T1000 (cell line): ENCODE results near the gene LITAF.
"Not testable (repeated sequence)": the region's sequence is repeated elsewhere in the genome, so short reads cannot be mapped to it uniquely, and the experiment has no call there.

Source experiments
- DNase-seq: peaks from one replicate; lab custom pipeline; 2025; ENCODE audit warnings: mixed read lengths; lab: John Stamatoyannopoulos, UW

LITAF gene

DNA sequence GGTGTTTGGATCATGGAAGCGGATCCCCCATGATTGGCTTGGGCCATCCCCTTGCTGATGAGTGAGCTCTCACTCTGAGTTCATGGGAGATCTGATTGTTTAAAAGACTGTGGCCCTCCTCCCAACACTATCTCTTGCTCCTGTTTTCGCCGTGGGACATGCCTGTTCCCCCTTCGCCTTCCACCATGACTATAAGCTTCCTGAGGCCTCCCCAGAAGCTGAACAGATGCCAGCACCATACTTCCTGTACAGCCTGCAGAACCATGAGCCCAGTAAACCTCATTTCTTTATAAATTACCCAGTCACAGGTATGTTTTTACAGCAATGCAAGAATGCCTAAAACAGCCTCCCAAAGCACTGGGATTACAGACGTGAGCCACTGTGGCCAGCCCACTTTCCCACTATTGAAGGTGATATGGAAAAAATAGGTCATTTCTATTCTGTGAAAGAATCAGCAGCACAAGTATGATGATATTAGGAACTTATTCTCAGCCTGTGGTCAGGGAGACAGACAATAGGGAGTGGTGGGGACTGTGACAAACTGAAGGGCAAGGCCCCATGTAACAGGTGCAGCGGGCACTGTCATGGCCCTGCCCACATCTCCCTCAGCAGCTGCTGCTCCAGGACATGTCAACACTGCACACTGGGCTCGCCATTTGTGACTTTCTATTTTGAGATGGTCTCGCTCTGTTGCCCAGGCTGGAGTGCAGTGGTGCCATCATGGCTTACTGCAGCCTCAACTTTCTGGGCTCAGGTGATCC, 33.7 kb upstream of the LITAF start:
- no peak for DNase-seq

DNA sequence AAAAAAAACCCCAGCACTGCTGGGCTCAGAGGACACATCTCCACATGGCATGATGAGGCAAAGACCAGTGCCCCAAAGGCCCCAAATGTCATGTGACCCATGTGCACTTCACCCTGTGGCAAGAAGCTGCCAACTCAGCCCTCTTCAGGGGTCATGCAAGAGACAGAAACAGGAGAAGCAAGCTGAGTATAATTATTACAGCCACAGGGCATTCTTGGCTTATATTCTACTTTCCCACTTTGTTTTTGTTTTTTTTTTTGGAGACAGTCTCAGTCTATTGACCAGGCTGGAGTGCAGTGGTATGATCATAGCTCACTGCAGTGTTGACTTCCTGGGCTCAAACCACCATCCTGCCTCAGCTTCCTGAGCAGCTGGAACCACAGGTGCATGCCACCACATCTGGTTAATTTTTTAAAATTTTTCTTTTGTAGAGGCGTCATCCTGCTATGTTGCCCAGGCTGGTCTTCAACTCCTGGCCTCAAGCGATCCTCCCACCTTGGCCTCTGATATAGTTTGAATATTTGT, 32.7 kb upstream of the LITAF start:
- DNase-seq: no peak

DNA sequence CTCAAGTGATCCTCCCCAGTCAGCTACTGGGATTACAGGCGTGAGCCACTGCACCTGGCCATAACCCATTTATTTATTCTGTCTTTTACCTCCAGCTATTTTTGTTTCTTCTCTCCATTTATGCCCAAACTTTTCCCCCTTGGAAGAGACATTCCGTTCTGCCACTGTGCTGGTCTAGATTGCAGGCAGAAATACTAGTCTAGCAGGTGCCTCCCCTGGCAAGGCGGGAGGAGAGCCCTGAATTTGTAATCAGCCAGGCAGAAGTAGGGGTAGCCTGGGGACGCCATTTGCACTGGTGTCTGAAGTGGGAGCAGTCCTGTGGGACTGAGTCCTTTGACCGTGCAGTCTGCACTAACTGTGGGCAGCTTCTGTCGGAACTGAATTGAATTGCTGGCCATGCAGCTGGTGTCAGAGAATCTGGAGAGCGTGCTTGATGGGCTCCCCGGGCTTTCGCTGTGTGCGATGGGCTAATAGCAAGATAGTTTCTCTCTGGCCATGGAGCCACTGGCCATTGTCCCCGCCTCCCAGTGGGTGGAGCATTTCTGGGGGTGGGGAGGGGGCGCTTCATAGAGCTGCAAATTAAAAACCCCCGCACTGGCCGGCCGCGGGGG, 31.5 kb upstream of the LITAF start:
- no peak for DNase-seq

DNA sequence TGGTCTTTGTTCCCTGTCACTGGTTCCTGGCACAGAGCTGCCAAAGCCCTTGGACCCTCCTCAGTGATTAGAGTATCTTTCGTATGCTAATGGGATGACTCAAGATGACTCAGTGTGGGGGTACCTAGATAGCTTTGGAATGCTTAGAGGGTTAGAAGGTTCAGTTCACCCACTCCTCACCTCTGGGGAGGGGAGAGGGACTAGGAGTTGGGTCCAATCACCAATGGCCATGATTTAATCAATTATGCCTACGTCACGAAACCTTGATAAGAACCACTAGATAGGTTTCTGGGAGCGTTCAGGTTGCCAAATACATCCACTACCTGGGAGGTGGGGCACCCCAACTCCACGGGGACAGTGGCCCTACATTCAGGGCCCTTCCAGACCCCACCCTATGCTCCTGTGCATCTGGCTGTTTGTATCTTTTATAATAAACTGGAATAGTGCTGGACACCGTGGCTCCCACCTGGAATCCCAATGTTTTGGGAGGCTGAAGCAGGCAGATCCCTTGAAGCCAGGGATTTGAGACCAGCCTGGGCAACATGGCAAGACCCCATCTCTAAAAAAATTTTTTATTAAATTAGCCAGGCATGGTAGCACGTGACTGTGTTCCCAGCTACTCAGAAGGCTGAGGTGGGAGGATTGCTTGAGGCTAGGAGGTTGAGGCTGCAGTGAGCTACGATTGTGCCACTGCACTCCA, 29.2 kb upstream of the LITAF start:
- no peak for DNase-seq

DNA sequence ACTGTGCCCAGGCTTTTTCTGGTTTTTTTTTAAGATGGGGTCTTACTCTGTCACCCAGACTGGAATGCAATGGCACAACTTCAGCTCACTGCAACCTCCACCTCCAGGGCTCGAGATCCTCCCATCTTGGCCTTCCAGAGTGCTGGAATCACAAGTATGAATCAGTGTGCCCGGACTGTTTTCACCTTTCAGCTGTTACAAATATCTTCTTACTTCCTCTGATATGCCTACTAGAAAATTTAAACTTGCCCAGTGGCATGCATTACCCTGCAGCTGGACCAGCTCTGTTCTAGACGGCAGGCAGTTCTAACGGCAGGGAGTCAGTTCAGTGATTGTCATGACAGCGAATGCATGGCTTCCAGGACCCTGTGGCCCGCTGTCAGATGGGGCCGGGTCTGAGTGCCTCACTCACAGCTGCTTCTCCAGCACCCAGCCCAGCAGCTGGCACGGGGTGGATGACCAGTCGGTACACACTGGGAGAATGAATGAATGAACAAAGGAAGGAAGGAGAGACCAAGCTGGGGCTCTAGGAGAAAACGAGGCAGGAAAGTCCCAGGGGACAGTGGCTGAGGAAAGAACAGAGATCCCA, 28.0 kb upstream of the LITAF start:
- DNase-seq: no peak

DNA sequence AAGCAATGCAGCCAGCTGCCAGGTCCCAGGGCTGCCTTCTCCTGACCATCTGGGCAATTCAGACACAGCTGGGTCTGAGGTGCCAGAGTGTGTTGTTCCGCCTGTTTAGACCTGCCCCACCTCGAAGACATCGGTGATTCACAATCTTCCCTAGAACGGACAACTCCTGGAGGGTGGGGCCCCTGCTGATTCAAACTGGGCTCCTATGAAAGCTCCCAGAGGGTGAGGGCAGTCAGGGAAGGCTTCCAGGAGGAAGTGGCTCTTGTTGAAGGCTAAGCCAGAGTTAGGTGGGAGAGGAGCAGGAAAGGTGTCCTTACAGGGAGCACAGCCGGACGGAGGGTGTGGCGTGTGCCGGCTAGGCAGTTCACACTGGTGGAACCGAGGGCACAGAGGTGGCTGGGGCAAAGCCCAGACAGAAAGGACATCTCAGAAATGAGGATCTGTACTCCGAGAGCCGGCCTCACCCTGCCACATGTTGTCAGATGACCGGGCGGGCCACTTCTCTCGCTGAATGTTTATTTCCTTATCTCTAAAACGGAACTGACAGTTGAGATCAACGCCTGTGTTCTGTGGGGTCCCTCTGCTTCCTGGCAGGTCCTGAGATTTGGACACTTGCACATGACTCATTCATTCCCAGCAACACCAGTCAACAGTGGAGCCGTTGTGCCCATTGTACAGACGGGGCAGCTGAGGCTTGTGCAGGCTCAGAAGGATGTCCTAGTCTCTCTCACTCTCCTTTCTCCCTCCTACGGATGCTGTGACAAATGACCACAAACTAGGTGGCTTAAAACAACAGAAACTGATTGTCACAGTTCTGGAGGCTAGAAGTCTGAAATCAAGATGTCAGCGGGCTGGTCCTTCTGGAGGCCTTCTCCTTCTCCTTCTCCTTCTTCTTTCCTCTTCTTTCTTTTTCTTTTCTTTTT, 26.9 kb upstream of the LITAF start:
- no peak for DNase-seq

DNA sequence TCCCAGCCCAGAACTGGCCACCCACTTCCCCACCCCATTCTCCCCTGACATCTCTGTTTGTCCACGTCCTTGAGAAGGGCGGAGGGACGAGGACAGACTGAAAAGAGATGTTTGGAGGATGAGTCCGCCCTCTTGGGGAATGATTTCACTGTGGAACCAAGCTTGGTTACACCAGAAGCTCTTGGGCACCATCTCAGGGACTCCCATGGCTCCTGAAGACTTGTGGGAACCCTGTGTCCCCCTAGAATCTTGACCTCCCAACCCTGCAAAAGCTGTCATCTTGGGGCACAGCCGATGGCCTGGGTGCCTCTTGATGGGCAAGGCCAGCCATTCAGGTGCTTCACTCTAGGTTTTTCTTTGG, 25.9 kb upstream of the LITAF start:
- no peak for DNase-seq

DNA sequence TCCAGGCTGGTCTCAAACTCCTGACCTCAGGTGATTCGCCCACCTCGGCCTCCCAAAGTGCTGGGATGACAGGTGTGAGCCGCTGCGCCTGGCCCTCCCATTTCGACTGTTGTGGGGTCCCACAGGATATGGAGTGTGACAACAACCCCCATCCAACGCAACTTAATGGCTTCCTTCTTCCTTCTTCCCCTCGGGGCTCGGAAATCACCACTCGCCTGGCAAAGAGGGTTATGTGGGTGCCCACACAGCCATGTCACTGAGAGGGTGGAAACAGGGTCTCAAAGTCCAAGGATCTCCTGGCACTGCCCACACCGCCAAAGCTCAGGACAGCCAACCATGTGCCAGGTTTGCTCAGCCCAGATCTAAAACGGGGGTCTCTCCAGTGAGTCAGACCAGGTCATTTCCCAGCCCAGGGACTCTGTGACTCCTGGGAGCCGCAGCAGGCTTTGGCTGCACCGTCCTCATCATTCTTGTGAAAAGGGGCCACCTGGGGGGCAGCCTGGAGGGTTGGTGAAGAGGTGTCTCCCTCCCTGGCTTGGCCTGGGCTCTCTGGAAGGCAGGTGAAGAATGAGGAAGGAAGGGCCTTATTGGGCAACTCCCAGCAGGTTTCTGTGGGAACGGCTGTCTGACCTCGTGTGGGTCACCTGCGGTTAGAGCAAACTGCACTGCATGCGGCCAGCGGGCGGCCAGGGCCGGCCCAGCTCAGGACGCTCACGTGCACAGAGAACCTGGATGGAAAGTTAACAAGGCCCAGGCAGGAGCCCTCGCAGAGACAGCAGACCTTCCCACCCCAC, 25.3 kb upstream of the LITAF start:
- no peak for DNase-seq

DNA sequence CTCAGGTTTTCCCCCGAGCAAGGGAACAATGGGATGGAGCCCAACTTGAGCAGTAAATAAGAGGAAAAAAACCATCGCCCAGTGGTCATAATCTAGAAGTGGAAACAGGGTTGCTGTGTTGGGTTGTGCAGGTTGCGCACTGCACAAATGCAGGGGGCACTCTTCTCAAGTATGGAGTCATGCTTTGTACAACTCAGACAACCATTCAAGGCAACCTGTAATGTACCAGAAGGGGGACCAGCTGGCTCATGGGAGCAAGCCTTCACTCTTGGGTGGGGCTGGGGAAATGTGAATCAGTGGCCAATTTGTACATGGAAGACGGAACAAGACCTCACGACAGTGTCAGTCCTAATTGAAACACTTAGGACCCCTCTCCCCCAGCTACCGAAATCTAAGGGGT, 23.9 kb upstream of the LITAF start:
- no peak for DNase-seq

DNA sequence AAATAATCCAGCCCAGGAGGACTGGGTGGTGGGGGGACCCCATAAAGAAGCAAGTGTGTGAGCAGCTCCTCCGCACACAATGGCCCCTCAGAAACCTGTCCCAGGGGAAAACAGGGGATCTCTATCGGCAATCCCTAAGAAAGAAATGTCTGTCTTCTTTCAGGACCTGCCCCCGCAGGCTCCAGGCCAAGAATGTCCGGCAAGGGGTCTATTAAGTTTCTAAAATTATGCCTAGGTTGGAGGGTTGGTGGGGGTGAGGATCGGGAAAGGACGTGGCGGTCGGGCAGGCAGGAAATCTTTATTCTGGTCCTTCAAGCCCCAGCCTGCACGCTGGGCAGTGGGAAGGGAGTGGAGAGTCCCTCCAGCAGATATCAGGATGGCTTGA, 23.4 kb upstream of the LITAF start:
- no peak for DNase-seq

DNA sequence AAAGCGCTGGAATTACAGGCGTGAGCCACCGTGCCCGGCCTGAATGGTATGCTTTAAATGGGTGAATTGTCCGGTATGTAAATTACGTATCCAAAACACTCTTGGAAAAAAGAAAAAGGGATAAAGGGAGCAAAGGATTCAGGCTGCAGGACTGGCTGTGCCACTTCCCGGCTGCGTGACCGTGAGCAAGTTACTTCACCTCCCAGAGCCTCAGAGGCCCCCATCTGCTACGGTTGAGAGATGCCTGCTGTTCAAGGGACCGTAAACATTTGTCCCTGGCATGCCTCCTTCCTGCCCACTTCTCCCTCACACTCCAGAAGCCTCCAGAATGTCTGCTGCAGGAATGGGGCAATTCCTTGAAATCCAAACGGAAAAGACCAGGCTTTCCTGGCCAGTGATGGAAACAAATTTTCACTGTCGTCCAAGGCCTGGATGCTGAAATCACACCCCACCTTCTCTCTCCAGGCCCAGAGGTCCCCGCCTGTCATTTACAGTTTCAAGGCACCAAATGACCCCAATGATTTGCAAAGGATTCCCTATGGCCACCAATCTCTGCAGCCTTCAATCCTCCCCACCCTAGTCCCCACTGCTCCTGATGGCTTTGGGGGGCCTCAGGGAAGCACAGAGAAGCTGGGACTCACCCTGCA, 22.9 kb upstream of the LITAF start:
- no peak for DNase-seq

DNA sequence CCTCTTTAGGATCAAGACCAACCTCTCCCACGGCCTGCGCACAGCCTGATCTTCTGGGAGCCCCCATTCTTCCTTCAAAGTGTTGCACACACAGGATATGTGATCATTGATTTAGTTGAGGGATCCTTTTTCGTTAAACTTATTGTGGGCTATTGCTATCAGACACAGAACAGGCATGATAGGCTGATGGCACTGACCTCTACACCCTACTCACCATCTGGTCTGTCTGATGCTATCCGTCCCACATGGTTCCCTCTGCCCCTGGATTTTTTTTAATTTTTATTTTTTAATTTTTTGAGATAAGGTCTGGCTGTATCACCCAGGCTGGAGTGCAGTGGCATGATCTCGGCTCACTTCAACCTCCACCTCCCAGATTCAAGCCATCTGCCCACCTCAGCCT, 19.2 kb upstream of the LITAF start:
- DNase-seq: no peak

DNA sequence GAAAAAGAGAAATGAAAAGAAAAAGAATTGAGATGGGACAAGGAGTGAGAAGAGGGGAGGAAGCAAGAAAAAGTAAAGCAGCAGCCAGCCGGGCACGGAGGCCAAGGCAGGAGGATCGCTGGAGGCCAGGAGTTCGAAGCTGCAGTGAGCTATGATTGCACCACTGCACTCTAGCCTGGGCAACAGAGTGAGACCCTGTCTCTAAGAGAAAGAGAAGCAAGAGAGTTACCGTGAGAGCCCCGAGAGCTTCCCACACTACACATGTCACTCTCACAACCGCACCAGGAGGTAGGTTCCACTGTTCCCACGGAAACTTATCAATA, 18.8 kb upstream of the LITAF start:
- DNase-seq: no peak

DNA sequence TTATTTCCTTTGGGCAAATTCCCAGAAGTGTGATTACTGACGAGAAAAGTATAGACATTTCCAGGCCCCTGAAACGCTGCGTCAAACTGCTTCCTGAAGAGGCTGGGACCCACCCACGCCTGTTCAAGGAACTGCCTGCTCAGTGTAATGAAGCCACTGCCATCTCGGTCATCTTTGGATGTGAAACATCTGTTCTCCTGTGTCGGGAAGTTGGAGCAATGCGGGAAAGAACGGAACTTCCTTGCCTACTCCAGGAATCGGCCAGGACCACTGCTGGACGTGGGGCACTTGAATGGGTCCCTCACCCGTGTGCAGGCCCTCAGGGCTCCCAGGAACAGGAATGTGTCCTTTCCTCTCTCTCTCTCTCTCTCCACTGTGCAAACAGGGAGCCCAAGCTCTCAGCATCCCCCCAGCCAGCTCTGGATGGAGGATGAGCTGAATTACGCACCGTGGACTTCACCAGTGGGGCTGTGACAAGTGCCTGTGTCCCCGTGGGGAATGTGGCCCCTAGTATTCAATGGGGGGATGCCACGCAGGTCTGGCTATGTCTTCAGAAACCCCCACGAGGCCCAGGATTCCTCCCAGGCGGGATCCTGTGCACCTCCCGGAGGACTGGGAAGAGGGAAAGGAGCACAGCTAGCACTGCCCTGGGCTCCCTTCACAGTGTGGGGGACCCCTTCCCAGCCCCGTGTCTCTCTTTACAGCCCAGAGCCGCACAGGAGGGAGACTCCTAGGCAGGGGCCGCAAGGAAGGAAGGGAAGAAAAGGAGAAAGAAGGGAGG, 18.3 kb upstream of the LITAF start:
- no peak for DNase-seq

DNA sequence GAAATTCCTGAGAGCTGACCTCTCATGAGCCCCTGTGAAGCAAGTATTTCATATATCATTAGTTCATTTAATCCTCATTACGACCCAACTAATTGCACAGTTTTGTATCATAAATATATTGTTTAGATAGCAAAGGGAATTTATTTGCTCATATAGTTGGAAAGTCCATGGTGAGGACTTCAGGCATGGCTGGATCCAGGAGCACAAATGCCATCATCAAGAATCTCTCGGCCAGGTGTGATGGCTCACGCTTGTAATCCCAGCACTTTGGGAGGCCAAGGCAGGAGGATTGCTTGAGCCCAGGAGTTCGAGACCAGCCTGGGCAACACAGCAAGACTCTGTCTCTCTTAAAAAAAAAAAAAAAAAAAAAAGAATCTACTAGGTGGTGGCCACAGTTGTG, 17.6 kb upstream of the LITAF start:
- DNase-seq: not testable (repeated sequence)

DNA sequence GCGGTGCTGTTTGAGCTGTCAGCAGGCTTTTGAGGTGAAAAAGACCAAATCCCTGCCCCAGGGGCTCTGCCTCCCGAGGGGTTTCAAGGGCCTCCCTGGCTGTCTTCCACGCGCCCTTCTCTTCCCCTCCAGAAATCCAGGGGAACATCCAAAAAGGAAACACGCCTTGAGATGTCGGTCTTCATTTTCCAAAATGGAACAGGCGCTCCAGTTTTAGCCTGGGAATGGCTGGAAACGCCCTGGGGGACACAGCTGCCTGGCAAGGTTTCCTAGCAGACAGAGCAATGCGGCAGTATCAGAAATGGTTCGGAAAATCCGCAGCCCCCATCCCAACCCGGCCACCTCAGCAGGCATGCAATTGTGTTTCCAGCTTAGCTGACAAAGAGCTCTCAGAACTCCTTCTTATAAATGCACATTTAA, 16.6 kb upstream of the LITAF start:
- no peak for DNase-seq

DNA sequence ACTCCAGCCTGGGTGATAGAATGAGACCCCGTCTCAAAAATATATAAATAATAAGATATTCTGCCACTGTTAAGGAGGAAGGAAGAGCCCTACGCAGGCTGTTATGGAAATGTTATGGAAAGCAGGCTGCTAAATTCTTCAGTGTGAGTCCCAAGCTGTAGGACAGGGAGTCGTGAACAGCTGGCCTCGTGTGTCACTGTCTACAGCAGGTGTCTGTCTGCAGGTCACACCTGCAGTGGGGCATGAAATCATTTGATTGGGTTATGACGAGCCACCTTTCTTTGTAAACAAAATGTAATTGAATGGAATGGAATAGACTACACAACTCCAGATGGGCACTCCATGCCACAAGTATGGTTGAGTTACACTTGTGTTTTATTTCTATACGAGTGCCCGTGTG, 15.6 kb upstream of the LITAF start:
- DNase-seq: no peak

DNA sequence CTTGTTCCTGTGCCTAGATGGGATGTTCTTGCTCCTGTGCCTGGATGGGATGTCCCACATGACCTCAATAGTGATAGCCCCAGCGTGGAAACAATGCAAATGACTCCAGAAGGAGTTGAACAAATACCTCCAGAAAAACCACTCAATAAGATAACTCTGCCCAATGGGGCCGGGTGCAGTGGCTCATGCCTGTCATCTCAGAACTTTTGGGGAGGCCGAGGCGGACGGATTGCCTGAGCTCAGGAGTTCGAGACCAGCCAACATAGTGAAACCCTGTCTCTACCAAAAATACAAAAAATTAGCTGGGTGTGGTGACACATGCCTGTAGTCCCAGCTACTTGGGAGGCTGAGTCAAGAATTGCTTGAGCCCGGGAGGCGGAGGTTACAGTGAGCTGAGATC, 15.2 kb upstream of the LITAF start:
- DNase-seq: no peak

DNA sequence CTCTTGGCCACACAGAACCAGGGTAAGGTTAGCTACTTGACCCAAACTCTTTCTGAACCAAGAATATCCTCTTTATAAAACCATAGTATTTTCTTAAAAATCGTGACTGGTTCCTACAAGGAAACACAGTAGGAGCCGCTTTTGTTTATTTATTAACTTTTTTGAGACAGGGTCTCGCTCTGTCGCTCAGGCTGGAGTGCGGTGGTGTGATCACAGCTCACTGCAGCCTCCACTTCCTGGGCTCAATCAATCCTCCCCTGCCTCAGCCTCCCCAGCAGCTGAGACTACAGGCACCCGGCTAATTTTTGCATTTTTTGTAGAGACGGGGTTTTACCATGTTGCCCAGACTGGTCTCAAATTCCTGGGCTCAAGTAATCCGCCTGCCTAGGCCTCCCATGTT, 14.7 kb upstream of the LITAF start:
- no peak for DNase-seq

DNA sequence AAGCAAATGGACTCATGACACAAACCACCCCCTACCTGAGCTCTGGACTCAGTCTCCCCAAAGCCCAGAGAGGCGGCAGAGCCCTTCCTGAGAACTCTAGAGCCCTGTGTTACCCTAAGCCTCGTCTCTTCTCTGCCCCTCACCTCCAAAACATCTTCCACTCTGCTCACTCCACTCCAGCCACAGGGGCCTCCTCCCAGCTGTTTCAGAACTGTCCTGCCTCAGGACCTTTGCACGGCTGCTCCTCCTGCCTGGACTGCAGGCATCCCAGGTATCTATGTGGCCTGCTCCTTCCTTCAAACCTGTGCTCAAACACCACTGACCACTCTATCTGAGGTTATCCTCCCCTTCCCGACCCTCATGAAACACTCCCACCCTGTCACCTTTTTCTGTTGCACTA, 12.9 kb upstream of the LITAF start:
- no peak for DNase-seq
